HepG2 (cell line): ENCODE measurements around the gene FXYD5. TPM values are rescaled to one million over a fixed set of nuclear protein-coding genes. Genes with fewer than 3 reads are reported as not detected.

ENCODE experiments used
- ATAC-seq: fragments of 200-7000 bp; cut with Tn5 transposase; 3 replicates; pipeline ENCODE4 v1.9.1; 2020; ENCODE audit warnings: mild to moderate bottlenecking, moderate library complexity
- BruUV-seq: library from RNA; stranded (reverse); fragments of 400-500 nt; replicated peaks from 2 replicates; lab custom pipeline; 2021; lab: Mats Ljungman, UMichigan
- CTCF ChIA-PET: fragments of 300-600 bp; formaldehyde crosslinking; extraction: SDS; loops from one replicate; lab custom pipeline; 2021; ENCODE audit warnings: low total read pairs, inconsistent platforms, low intra/inter-chr PET ratio; lab: Yijun Ruan, JAX
- POLR2A ChIA-PET: fragments of 350-600 bp; sonication (Branson Sonifier 250); formaldehyde crosslinking; loops from one replicate; lab custom pipeline; 2020; ENCODE audit warnings: antibody characterized with exemption, inconsistent platforms; lab: Yijun Ruan, JAX
- DNase-seq: peaks from one replicate; pipeline ENCODE4 v3.0.0-alpha.2; 2015; ENCODE audit warnings: low spot score
- FAIRE-seq: peaks from 3 replicates; lab custom pipeline; 2011; peaks lifted over from hg19 to GRCh38; lab: Jason Lieb, UNC
- H2AFZ ChIP-seq: one replicate; pipeline ENCODE4 v1.6.1; 2011; ENCODE audit warnings: low read length, inconsistent platforms
- H3K27ac ChIP-seq: fragments of 300-600 bp; 3 replicates; pipeline ENCODE4 v1.8.0; 2011; ENCODE audit warnings: mixed run types, mild to moderate bottlenecking, mixed read lengths, low read length, inconsistent platforms; ENCODE audit not compliant: insufficient read depth; ENCODE audit errors: extremely low read length
- H3K27me3 ChIP-seq, 2 experiments: fragments of 200-600 bp in 1 of 2; 2 replicates in 1 of 2; 3 replicates in 1 of 2; pipeline versions ENCODE4 v1.6.0 to v1.8.0; 2011; ENCODE audit warnings: low read length in 2 of 2, mild to moderate bottlenecking in 2 of 2, moderate library complexity in 2 of 2, inconsistent platforms in 1 of 2; ENCODE audit not compliant: insufficient read depth in 2 of 2, control insufficient read depth in 1 of 2
- H3K36me3 ChIP-seq, 2 experiments: fragments of 200-600 bp in 1 of 2; replicated peaks in 1 of 2; 2 replicates in 1 of 2; 3 replicates in 1 of 2; pipeline versions ENCODE4 v1.5.1 to v1.8.0; 2011; ENCODE audit warnings: low read length in 2 of 2, inconsistent platforms in 1 of 2; ENCODE audit not compliant: insufficient read depth in 2 of 2, control insufficient read depth in 1 of 2
- H3K4me1 ChIP-seq: 2 replicates; pipeline ENCODE4 v1.5.1; 2012; ENCODE audit warnings: low read length, inconsistent platforms; ENCODE audit not compliant: insufficient read depth
- H3K4me2 ChIP-seq: 2 replicates; pipeline ENCODE4 v1.6.0; 2011; ENCODE audit warnings: low read depth, low read length, inconsistent platforms
- H3K4me3 ChIP-seq, 3 experiments: fragments of 200-600 bp in 1 of 3; sonication (generic), shearing (Covaris generic) in 1 of 3; replicated peaks in 1 of 3; 2 replicates each; pipeline ENCODE4 v1.5.1; 2011 to 2016; ENCODE audit warnings: low read length in 3 of 3, inconsistent platforms in 2 of 3, low read depth in 2 of 3, mild to moderate bottlenecking in 2 of 3, control low read depth in 1 of 3, mixed read lengths in 1 of 3; ENCODE audit not compliant: insufficient read depth in 1 of 3
- H3K79me2 ChIP-seq: one replicate; pipeline ENCODE4 v1.6.1; 2011; ENCODE audit warnings: low read length, inconsistent platforms; ENCODE audit not compliant: insufficient read depth
- H3K9ac ChIP-seq: 2 replicates; pipeline ENCODE4 v1.6.0; 2011; ENCODE audit warnings: mild to moderate bottlenecking, low read depth, low read length, inconsistent platforms; ENCODE audit not compliant: insufficient read depth
- H3K9me3 ChIP-seq: 2 replicates; pipeline ENCODE4 v1.5.1; 2012; ENCODE audit warnings: mild to moderate bottlenecking, low read length
- H4K20me1 ChIP-seq: 2 replicates; pipeline ENCODE4 v1.6.0; 2011; ENCODE audit warnings: inconsistent platforms, mild to moderate bottlenecking, low read length, moderate library complexity; ENCODE audit not compliant: insufficient read depth
- GFI1 ChIP-seq: sonication (generic); formaldehyde crosslinking; IDR thresholded peaks from 2 replicates; pipeline ENCODE4 v1.5.0; 2020; ENCODE audit warnings: missing genetic modification reagents, mild to moderate bottlenecking, borderline replicate concordance
- HOXA3 ChIP-seq: sonication (generic); formaldehyde crosslinking; IDR thresholded peaks from 2 replicates; pipeline ENCODE4 v1.5.0; 2020; ENCODE audit warnings: missing genetic modification reagents
- ZBTB26 ChIP-seq: IDR thresholded peaks from 2 replicates; pipeline ENCODE4 v1.6.1; 2016; ENCODE audit warnings: missing compliant biosample characterization, missing genetic modification reagents, borderline replicate concordance
- ZNF263 ChIP-seq: sonication (generic); formaldehyde crosslinking; IDR thresholded peaks from 2 replicates; pipeline ENCODE4 v1.4.0; 2020; ENCODE audit warnings: missing genetic modification reagents
- ZNF407 ChIP-seq: sonication (generic); formaldehyde crosslinking; IDR thresholded peaks from one replicate; pipeline ENCODE4 v1.5.1; 2020; ENCODE audit warnings: mild to moderate bottlenecking, missing genetic modification reagents; ENCODE audit errors: not compliant biosample characterization
- WGBS: methylation state at CpG from one replicate; pipeline ENCODE4 v1.1.6; 2017; ENCODE audit warnings: low lambda C conversion rate; 5-methylcytosine and 5-hydroxymethylcytosine counted together
- in situ Hi-C: cut with HindIII; loops from 2 replicates; pipeline ENCODE4 v1.10.0; 2017; ENCODE audit warnings: low pct_unique_long_range_greater_than_20kb; ENCODE audit not compliant: extremely low pct_ligation_motif_present
- intact Hi-C: fragments of 100-400 bp; cut with micrococcal nuclease; formaldehyde crosslinking; loops from one replicate; pipeline ENCODE4 v1.10.0; 2022; ENCODE audit not compliant: unreplicated experiment
- polyA plus RNA-seq, 8 experiments: library from polyadenylated mRNA; depleted of rRNA in 3 of 8; stranded (reverse) in 7 of 8; unstranded in 1 of 8; fragments of >200 nt; fragmentation: Illumina TruSeq in 4 of 8; extraction: Trizol in 4 of 8; gene quantifications; 2 replicates each; pipeline versions ENCODE4 v1.2.1 to v1.2.3, GENCODE V29; 2011 to 2016; ENCODE audit warnings: low read depth in 4 of 8, missing spikeins in 1 of 8, mixed read lengths in 1 of 8; ENCODE audit not compliant: insufficient read depth in 1 of 8
- total RNA-seq, 5 experiments: library from RNA; depleted of rRNA; stranded (reverse); fragments of >200 nt; fragmentation: Illumina TruSeq; extraction: Trizol; gene quantifications; 2 replicates each; pipeline ENCODE4 v1.2.3, GENCODE V29; 2016; ENCODE audit warnings: low read depth in 1 of 5
- TF ChIP-seq, protein P1 (sequence below): IDR thresholded peaks from 2 replicates; pipeline ENCODE4 v1.6.1; 2018; ENCODE audit warnings: missing genetic modification reagents, mild to moderate bottlenecking, missing compliant biosample characterization

The FXYD5 gene
- total and polyA plus RNA-seq, 2 of the 13 experiments (the other 11 are each of a cell fraction or from before 2014, with no cell fraction given): 0.65 TPM; not detected in 1

- no peak overlapping the region for H3K4me3 ChIP-seq
- ChIA-PET CTCF (no interaction called here), POLR2A (no interaction called here)
- H3K79me2 ChIP-seq: no peaks in the 10 kb centered on the region
- in situ Hi-C loops (no loop called here), intact Hi-C loops (no loop called here)
- H2AFZ ChIP-seq: no peak overlapping the region
- DNase-seq (no peak), FAIRE-seq (no peak), ATAC-seq (no peak)
- no peaks in the 10 kb centered on the region for H3K36me3 ChIP-seq
- no TSS peak for BruUV-seq
- H4K20me1 ChIP-seq: no peaks in the 10 kb centered on the region
- WGBS: 25% methylated on average over 2 of the region's 2 CpGs
- H3K4me2 ChIP-seq: no peak overlapping the region
- peaks cover 0 to 6% of the 10 kb centered on the region in 2 experiments; a peak in 2 of 5 replicates for H3K27me3 ChIP-seq
- no peaks in the 10 kb centered on the region for H3K4me1 ChIP-seq
- TF ChIP-seq GFI1: no peak
- no peak for TF ChIP-seq ZNF263 (CRISPR knock-in tag)
- no peak overlapping the region for H3K27ac ChIP-seq
- no peaks in the 10 kb centered on the region for H3K9me3 ChIP-seq
- H3K9ac ChIP-seq: no peak overlapping the region
Measured at GRCh38 chr19:35178701-35179100, 24.2 kb downstream of the FXYD5 start.

DNA sequence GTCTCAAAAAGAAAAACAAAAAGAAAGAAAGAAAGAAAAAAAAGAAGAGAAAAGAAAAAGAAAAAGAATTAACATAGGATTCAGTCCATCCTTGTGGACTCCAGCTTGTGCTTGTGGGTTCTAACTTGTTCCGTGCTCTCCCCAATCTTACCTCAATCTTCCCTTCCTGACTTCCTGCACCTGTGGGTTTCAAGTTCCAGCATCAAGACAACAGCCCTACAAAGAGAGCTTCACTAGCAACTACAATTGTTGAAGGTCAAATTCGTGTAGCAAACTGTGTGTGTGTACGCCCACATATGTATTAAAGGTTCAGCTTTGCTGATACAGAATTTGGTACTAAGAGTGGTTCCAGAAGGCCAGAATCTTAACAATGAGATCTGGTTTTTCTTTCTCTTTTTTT, 25.3 kb downstream of the FXYD5 start:
- H3K36me3 ChIP-seq: no peaks in the 10 kb centered on the region
- no TSS peak for BruUV-seq
- no peaks in the 10 kb centered on the region for H3K79me2 ChIP-seq
- no peak overlapping the region for H3K4me2 ChIP-seq
- no peaks in the 10 kb centered on the region for H3K4me1 ChIP-seq
- no peaks in the 10 kb centered on the region for H3K9me3 ChIP-seq
- peaks cover 0 to 6% of the 10 kb centered on the region in 2 experiments; a peak in 2 of 5 replicates for H3K27me3 ChIP-seq
- WGBS: 52% methylated on average over 3 of the region's 3 CpGs
- H3K9ac ChIP-seq: no peak overlapping the region
- FAIRE-seq: no peak
- no peak for DNase-seq
- no peaks in the 10 kb centered on the region for H4K20me1 ChIP-seq
- no peak for ATAC-seq
- POLR2A ChIA-PET: no interaction called here
- no peak overlapping the region for H2AFZ ChIP-seq
- intact Hi-C loops: no loop called here
- no peak overlapping the region for H3K4me3 ChIP-seq
- in situ Hi-C loops: no loop called here
- CTCF ChIA-PET: no interaction called here
- H3K27ac ChIP-seq: no peak overlapping the region
- TF ChIP-seq HOXA3 (CRISPR knock-in tag) (no peak), ZNF407 (CRISPR knock-in tag) (no peak), ZBTB26 (CRISPR knock-in tag) (no peak)
- TF ChIP-seq, protein P1, sequence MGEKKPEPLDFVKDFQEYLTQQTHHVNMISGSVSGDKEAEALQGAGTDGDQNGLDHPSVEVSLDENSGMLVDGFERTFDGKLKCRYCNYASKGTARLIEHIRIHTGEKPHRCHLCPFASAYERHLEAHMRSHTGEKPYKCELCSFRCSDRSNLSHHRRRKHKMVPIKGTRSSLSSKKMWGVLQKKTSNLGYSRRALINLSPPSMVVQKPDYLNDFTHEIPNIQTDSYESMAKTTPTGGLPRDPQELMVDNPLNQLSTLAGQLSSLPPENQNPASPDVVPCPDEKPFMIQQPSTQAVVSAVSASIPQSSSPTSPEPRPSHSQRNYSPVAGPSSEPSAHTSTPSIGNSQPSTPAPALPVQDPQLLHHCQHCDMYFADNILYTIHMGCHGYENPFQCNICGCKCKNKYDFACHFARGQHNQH (CRISPR knock-in tag): no peak
